B cell (primary cell): ENCODE data around the gene NAB1. TPM values are rescaled to one million over a fixed set of nuclear protein-coding genes. Genes with fewer than 3 reads are reported as not detected.

Experiments
- ATAC-seq: fragments of 200-7000 bp; cut with Tn5 transposase; one replicate; pipeline ENCODE4 v1.10.0; 2021; ENCODE audit warnings: low read depth, mild to moderate bottlenecking, moderate number of reproducible peaks, moderate library complexity
- CTCF ChIA-PET: fragments of 350-600 bp; sonication (Branson Sonifier 250); formaldehyde crosslinking; loops from one replicate; lab custom pipeline; 2021; ENCODE audit warnings: antibody characterized with exemption, inconsistent platforms; lab: Charles Lee
- POLR2A ChIA-PET: fragments of 350-600 bp; sonication (Branson Sonifier 250); formaldehyde crosslinking; loops from one replicate; lab custom pipeline; 2021; ENCODE audit warnings: antibody characterized with exemption; lab: Charles Lee
- DNase-seq: peaks from one replicate; pipeline ENCODE4 v3.0.0; 2013
- H2AFZ ChIP-seq: 2 replicates; pipeline ENCODE4 v1.6.1; 2012; ENCODE audit warnings: mild to moderate bottlenecking, low read depth, low read length; ENCODE audit not compliant: insufficient read depth, poor library complexity, severe bottlenecking
- H3K27ac ChIP-seq, 2 donors: 1 replicate in 1 of 2; 2 replicates in 1 of 2; pipeline ENCODE4 v1.5.1; 2012 to 2013; ENCODE audit warnings: low read length in 2 of 2, mild to moderate bottlenecking in 2 of 2, moderate library complexity in 1 of 2
- H3K27me3 ChIP-seq, 4 experiments: fragments of 200-600 bp in 1 of 4; sonication (generic) in 1 of 4; replicated peaks in 1 of 4; 1 replicate in 2 of 4; 2 replicates in 2 of 4; pipeline versions ENCODE4 v1.6.1 to v1.7.0; 2013 to 2016; ENCODE audit warnings: low read length in 3 of 4, mild to moderate bottlenecking in 2 of 4, mixed read lengths in 1 of 4, moderate library complexity in 1 of 4; ENCODE audit not compliant: insufficient read depth in 4 of 4, control insufficient read depth in 3 of 4; ENCODE audit errors: control extremely low read depth in 1 of 4
- H3K36me3 ChIP-seq, 2 experiments: replicated peaks in 1 of 2; 1 replicate in 1 of 2; 2 replicates in 1 of 2; pipeline versions ENCODE4 v1.6.1 to v1.7.1; 2013; ENCODE audit warnings: low read length in 1 of 2; ENCODE audit not compliant: insufficient read depth in 2 of 2, control insufficient read depth in 1 of 2; ENCODE audit errors: control extremely low read depth in 1 of 2, extremely low read depth in 1 of 2
- H3K4me1 ChIP-seq, 2 donors: fragments of 200-600 bp in 1 of 2; sonication (generic) in 1 of 2; 1 replicate in 1 of 2; 2 replicates in 1 of 2; pipeline versions ENCODE4 v1.5.1 to v1.6.1; 2013 to 2017; ENCODE audit warnings: low read length in 2 of 2; ENCODE audit not compliant: control insufficient read depth in 2 of 2, insufficient read depth in 2 of 2
- H3K4me2 ChIP-seq: replicated peaks from 2 replicates; pipeline ENCODE3; 2012; ENCODE audit warnings: mild to moderate bottlenecking, low read depth, low read length; ENCODE audit not compliant: poor library complexity, severe bottlenecking
- H3K4me3 ChIP-seq, 5 experiments: fragments of 200-600 bp in 1 of 5; sonication (generic) in 1 of 5; 1 replicate in 3 of 5; 2 replicates in 2 of 5; pipeline versions ENCODE4 v1.5.1 to v1.7.0; 2011 to 2016; ENCODE audit warnings: low read length in 4 of 5, mild to moderate bottlenecking in 4 of 5, low read depth in 2 of 5, control low read depth in 1 of 5, moderate library complexity in 1 of 5; ENCODE audit not compliant: insufficient read depth in 1 of 5; ENCODE audit errors: control extremely low read depth in 1 of 5, extremely low read depth in 1 of 5
- H3K79me2 ChIP-seq: fragments of 200-600 bp; sonication (generic); one replicate; pipeline ENCODE4 v1.6.0; 2016; ENCODE audit warnings: low read length; ENCODE audit not compliant: control insufficient read depth, insufficient read depth
- H3K9ac ChIP-seq: fragments of 200-600 bp; sonication (generic); 2 replicates; pipeline ENCODE4 v1.6.1; 2017; ENCODE audit warnings: mild to moderate bottlenecking, low read length, moderate library complexity
- H3K9me3 ChIP-seq, 3 donors: one replicate each; pipeline versions ENCODE4 v1.6.1 to v1.7.1; 2013; ENCODE audit warnings: low read length in 2 of 3; ENCODE audit not compliant: control insufficient read depth in 2 of 3, insufficient read depth in 1 of 3; ENCODE audit errors: control extremely low read depth in 1 of 3
- H4K20me1 ChIP-seq: 2 replicates; pipeline ENCODE4 v1.6.0; 2012; ENCODE audit warnings: mild to moderate bottlenecking, low read length; ENCODE audit not compliant: insufficient read depth, control insufficient read depth, poor library complexity, severe bottlenecking
- H3K27ac Mint-ChIP-seq: one replicate; pipeline ENCODE4 v1.8.0; 2021; ENCODE audit warnings: mixed read lengths
- H3K27me3 Mint-ChIP-seq: one replicate; pipeline ENCODE4 v1.8.0; 2021; ENCODE audit warnings: mixed read lengths
- H3K4me1 Mint-ChIP-seq: one replicate; pipeline ENCODE4 v1.8.0; 2021; ENCODE audit warnings: mixed read lengths
- H3K4me3 Mint-ChIP-seq: one replicate; pipeline ENCODE4 v1.8.0; 2021; ENCODE audit warnings: mixed read lengths
- H3K9me3 Mint-ChIP-seq: one replicate; pipeline ENCODE4 v1.8.0; 2022; ENCODE audit warnings: mixed read lengths; ENCODE audit not compliant: insufficient read depth
- EZH2 ChIP-seq: IDR thresholded peaks from 2 replicates; pipeline ENCODE4 v1.6.1; 2012; ENCODE audit warnings: borderline replicate concordance, low read depth, mild to moderate bottlenecking, moderate library complexity, low read length; ENCODE audit not compliant: insufficient read depth, poor library complexity, severe bottlenecking
- WGBS: methylation state at CpG from one replicate; pipeline ENCODE4 v1.1.5; 2013; ENCODE audit warnings: missing lambda C conversion rate; ENCODE audit not compliant: insufficient coverage; 5-methylcytosine and 5-hydroxymethylcytosine counted together
- intact Hi-C: fragments of 100-400 bp; cut with micrococcal nuclease; formaldehyde crosslinking; loops from one replicate; pipeline ENCODE4 v1.10.0; 2022
- polyA plus RNA-seq: library from polyadenylated mRNA; depleted of rRNA; stranded (reverse); fragments of >200 nt; gene quantifications from 2 replicates; pipeline ENCODE4 v1.2.3, GENCODE V29; 2012
- total RNA-seq, 2 donors: library from RNA; stranded (reverse); fragments of 120-200 nt in 1 of 2; gene quantifications; 1 replicate in 1 of 2; 2 replicates in 1 of 2; pipeline versions ENCODE4 v1.2.3 to v1.2.4, GENCODE V29; 2013 to 2022
- TF ChIP-seq, protein P1 (sequence below): fragments of 200-600 bp; IDR thresholded peaks from one replicate; pipeline ENCODE4 v1.8.0; 2022; ENCODE audit warnings: antibody characterized with exemption, mild to moderate bottlenecking

The NAB1 gene
- total and polyA plus RNA-seq, 2 donors (not counting 1 experiment from before 2014, with no cell fraction given) = 6.3 to 24.9 TPM

GRCh38 chr2:190696792-190697398 lies 48.0 kb downstream of the NAB1 start:
- H3K4me3 Mint-ChIP-seq = no peak overlapping the region
- H3K9me3 ChIP-seq = no peaks in the 10 kb centered on the region
- no peak for TF ChIP-seq EZH2
- TF ChIP-seq, protein P1, sequence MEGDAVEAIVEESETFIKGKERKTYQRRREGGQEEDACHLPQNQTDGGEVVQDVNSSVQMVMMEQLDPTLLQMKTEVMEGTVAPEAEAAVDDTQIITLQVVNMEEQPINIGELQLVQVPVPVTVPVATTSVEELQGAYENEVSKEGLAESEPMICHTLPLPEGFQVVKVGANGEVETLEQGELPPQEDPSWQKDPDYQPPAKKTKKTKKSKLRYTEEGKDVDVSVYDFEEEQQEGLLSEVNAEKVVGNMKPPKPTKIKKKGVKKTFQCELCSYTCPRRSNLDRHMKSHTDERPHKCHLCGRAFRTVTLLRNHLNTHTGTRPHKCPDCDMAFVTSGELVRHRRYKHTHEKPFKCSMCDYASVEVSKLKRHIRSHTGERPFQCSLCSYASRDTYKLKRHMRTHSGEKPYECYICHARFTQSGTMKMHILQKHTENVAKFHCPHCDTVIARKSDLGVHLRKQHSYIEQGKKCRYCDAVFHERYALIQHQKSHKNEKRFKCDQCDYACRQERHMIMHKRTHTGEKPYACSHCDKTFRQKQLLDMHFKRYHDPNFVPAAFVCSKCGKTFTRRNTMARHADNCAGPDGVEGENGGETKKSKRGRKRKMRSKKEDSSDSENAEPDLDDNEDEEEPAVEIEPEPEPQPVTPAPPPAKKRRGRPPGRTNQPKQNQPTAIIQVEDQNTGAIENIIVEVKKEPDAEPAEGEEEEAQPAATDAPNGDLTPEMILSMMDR = no peak
- no CpG with 5 or more reads among the region's 3 CpGs for WGBS
- H3K27ac Mint-ChIP-seq = no peak overlapping the region
- no peaks in the 10 kb centered on the region for H3K27me3 Mint-ChIP-seq
- H3K79me2 ChIP-seq = no peaks in the 10 kb centered on the region
- no peak overlapping the region for H3K9ac ChIP-seq
- no peaks in the 10 kb centered on the region for H4K20me1 ChIP-seq
- no peak overlapping the region for H3K4me3 ChIP-seq
- no peak overlapping the region for H3K27ac ChIP-seq
- peaks cover 0 to 4% of the 10 kb centered on the region in 2 experiments for H3K36me3 ChIP-seq
- intact Hi-C loops = no loop called here
- no peaks in the 10 kb centered on the region for H3K4me1 ChIP-seq
- peaks cover 3% of the 10 kb centered on the region for H3K4me1 Mint-ChIP-seq
- H2AFZ ChIP-seq = no peak overlapping the region
- H3K27me3 ChIP-seq = no peaks in the 10 kb centered on the region
- no peaks in the 10 kb centered on the region for H3K9me3 Mint-ChIP-seq
- CTCF ChIA-PET = interaction anchor here (1.1 to 1.6 kb wide), 2 partner anchors 9 to 16 kb away, joined by 3 to 7 read pairs; no protein-coding TSS in a partner anchor
- ATAC-seq (no peak), DNase-seq (no peak)
- H3K4me2 ChIP-seq = no peak overlapping the region
- POLR2A ChIA-PET = no interaction called here

DNA sequence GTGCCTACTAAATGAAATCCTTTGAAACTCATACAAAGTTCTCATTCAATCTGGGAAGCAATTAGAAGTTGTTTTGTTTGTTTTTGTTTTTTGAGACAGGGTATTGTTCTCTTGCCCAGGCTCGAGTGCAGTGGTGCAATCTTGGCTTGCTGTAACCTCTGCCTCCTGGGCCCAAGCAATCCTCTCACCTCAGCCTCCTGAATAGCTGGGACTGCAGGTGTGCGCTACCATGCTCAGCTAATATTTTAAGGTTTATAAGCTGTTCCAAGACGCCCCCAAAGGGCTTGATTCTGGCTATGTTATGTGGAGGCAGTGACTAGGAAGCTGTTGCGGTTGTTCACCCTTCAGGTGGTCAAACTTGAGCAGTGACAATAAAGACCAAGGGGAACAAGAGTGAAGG lies 48.5 kb downstream of the NAB1 start:
- no peak overlapping the region for H3K4me2 ChIP-seq
- no peak overlapping the region for H3K27ac ChIP-seq
- H3K27me3 ChIP-seq = no peaks in the 10 kb centered on the region
- peaks cover 5% of the 10 kb centered on the region for H3K4me1 Mint-ChIP-seq
- H3K79me2 ChIP-seq = no peaks in the 10 kb centered on the region
- H3K9ac ChIP-seq = no peak overlapping the region
- intact Hi-C loops = no loop called here
- TF ChIP-seq EZH2 = no peak
- TF ChIP-seq, protein P1 = no peak
- no peak overlapping the region for H3K27ac Mint-ChIP-seq
- H3K4me3 ChIP-seq = no peak overlapping the region
- no peaks in the 10 kb centered on the region for H3K9me3 ChIP-seq
- H3K9me3 Mint-ChIP-seq = no peaks in the 10 kb centered on the region
- ATAC-seq = no peak
- DNase-seq = no peak
- 100% methylated on average over 2 of the region's 4 CpGs for WGBS
- no peaks in the 10 kb centered on the region for H3K27me3 Mint-ChIP-seq
- H4K20me1 ChIP-seq = no peaks in the 10 kb centered on the region
- no peaks in the 10 kb centered on the region for H3K4me1 ChIP-seq
- ChIA-PET CTCF (interaction anchor here (1.1 to 1.6 kb wide), 2 partner anchors 10 to 17 kb away, joined by 3 to 7 read pairs; no protein-coding TSS in a partner anchor), POLR2A (no interaction called here)
- peaks cover 0 to 4% of the 10 kb centered on the region in 2 experiments for H3K36me3 ChIP-seq
- no peak overlapping the region for H2AFZ ChIP-seq
- H3K4me3 Mint-ChIP-seq = no peak overlapping the region
